WTC11 (cell line): Measurements from ENCODE around the gene SORCS1. TPM values are rescaled to one million over a fixed set of nuclear protein-coding genes. Genes with fewer than 3 reads are reported as not detected.

Source experiments
- ATAC-seq: fragments of 200-7000 bp; cut with Tn5 transposase; 2 replicates; pipeline ENCODE4 v1.10.0; 2021; ENCODE audit warnings: mild to moderate bottlenecking, moderate library complexity
- CTCF ChIA-PET: fragments of 300-600 bp; sonication (Branson Sonifier 250); formaldehyde crosslinking; loops from one replicate; lab custom pipeline; 2021; ENCODE audit warnings: antibody characterized with exemption; lab: Charles Lee
- POLR2A ChIA-PET: fragments of 350-600 bp; sonication (Branson Sonifier 250); formaldehyde crosslinking; loops from one replicate; lab custom pipeline; 2021; ENCODE audit warnings: antibody characterized with exemption; lab: Charles Lee
- DNase-seq: peaks from one replicate; pipeline ENCODE4 v3.0.0; 2021; ENCODE audit warnings: low spot score
- H3K27ac Mint-ChIP-seq: 2 replicates; pipeline ENCODE4 v1.8.0; 2021; ENCODE audit warnings: mixed read lengths
- H3K27me3 Mint-ChIP-seq: 2 replicates; pipeline ENCODE4 v1.8.0; 2021; ENCODE audit warnings: low read depth, mild to moderate bottlenecking, moderate library complexity, mixed read lengths
- H3K36me3 Mint-ChIP-seq: 2 replicates; pipeline ENCODE4 v1.8.0; 2021; ENCODE audit warnings: mixed read lengths
- H3K4me1 Mint-ChIP-seq: 2 replicates; pipeline ENCODE4 v1.8.0; 2022; ENCODE audit warnings: mixed read lengths
- H3K4me3 Mint-ChIP-seq: 2 replicates; pipeline ENCODE4 v1.8.0; 2021; ENCODE audit warnings: mild to moderate bottlenecking, moderate library complexity, mixed read lengths
- H3K9me3 Mint-ChIP-seq: 2 replicates; pipeline ENCODE4 v1.8.0; 2021; ENCODE audit warnings: mixed read lengths
- CTCF ChIP-seq: fragments of 200-600 bp; IDR thresholded peaks from 2 replicates; pipeline ENCODE4 v1.8.0; 2022; ENCODE audit warnings: antibody characterized with exemption
- FOXP4 ChIP-seq: sonication (generic); formaldehyde crosslinking; IDR thresholded peaks from 2 replicates; pipeline ENCODE4 v1.8.0; 2022; ENCODE audit warnings: mild to moderate bottlenecking, missing genetic modification reagents
- HMGXB4 ChIP-seq: sonication (generic); formaldehyde crosslinking; IDR thresholded peaks from 2 replicates; pipeline ENCODE4 v1.8.1; 2023; ENCODE audit warnings: mild to moderate bottlenecking, moderate library complexity, missing genetic modification reagents
- IRF2 ChIP-seq: sonication (generic); formaldehyde crosslinking; IDR thresholded peaks from 2 replicates; pipeline ENCODE4 v1.8.0; 2022; ENCODE audit warnings: low read depth, missing genetic modification reagents, borderline replicate concordance
- MYBL2 ChIP-seq: sonication (generic); formaldehyde crosslinking; IDR thresholded peaks from 2 replicates; pipeline ENCODE4 v1.8.1; 2023; ENCODE audit warnings: mild to moderate bottlenecking, moderate library complexity, missing genetic modification reagents
- NFATC4 ChIP-seq: fragments of 250-450 bp; sonication (Bioruptor Pico); IDR thresholded peaks from 2 replicates; pipeline ENCODE4 v1.9.0; 2021; ENCODE audit warnings: mild to moderate bottlenecking
- PRRX2 ChIP-seq: fragments of 250-450 bp; sonication (Bioruptor Pico); IDR thresholded peaks from 2 replicates; pipeline ENCODE4 v1.8.0; 2021; ENCODE audit warnings: mild to moderate bottlenecking
- ZNF219 ChIP-seq: sonication (generic); formaldehyde crosslinking; IDR thresholded peaks from 2 replicates; pipeline ENCODE4 v1.8.0; 2023; ENCODE audit warnings: missing genetic modification reagents, mild to moderate bottlenecking, borderline replicate concordance
- ZNF423 ChIP-seq: fragments of 250-450 bp; sonication (Bioruptor Pico); IDR thresholded peaks from 2 replicates; pipeline ENCODE4 v2.1.2; 2022; ENCODE audit warnings: mild to moderate bottlenecking, moderate library complexity
- total RNA-seq: library from RNA; stranded (reverse); gene quantifications from 3 replicates; pipeline ENCODE4 v1.2.3, GENCODE V29; 2021

The SORCS1 gene
- total RNA-seq, 1 experiment from 2014 or later, result 3.3 TPM

- POLR2A ChIA-PET, result no interaction called here
- Mint-ChIP-seq H3K4me3 (no peak overlapping the region), H3K9me3 (peaks cover 15% of the 10 kb centered on the region), H3K27me3 (no peaks in the 10 kb centered on the region), H3K4me1 (peaks cover 34% of the 10 kb centered on the region), H3K36me3 (peaks cover 12% of the 10 kb centered on the region), H3K27ac (no peak overlapping the region)
- ATAC-seq (peak; percentile 72), DNase-seq (peak; percentile 79)
- TF ChIP-seq CTCF (peak; percentile 92), IRF2 (no peak), PRRX2 (0 out of 2 replicates have a peak, but pooled peaks have one; percentile 51), ZNF219 (CRISPR knock-in tag) (no peak)
- CTCF ChIA-PET, result interaction anchor here (1.1 to 1.5 kb wide), 3 partner anchors 8 to 13 kb away, joined by 3 to 4 read pairs (median 4); no protein-coding TSS in a partner anchor
These were observed 453.1 kb downstream of the SORCS1 start for GRCh38 chr10:106711313-106711906.

- H3K27ac Mint-ChIP-seq, result peak overlapping the region; percentile 89
- H3K36me3 Mint-ChIP-seq, result peaks cover 12% of the 10 kb centered on the region
- ATAC-seq (peak; percentile 77), DNase-seq (peak; percentile 26)
- no peaks in the 10 kb centered on the region; the same call in 1 of the 2 replicates for H3K27me3 Mint-ChIP-seq
- H3K4me3 Mint-ChIP-seq, result peak overlapping the region; percentile 18; the same call in 1 of the 2 replicates
- peaks cover 49% of the 10 kb centered on the region for H3K4me1 Mint-ChIP-seq
- ChIA-PET CTCF (interaction anchor here (0.5 to 1.0 kb wide), 5 partner anchors 18 to 155 kb away, joined by 3 to 4 read pairs (median 3); no protein-coding TSS in a partner anchor), POLR2A (interaction anchor here (0.6 kb wide), 1 partner anchor 772 kb away, joined by 4 read pairs; no protein-coding TSS in a partner anchor)
- TF ChIP-seq FOXP4 (CRISPR knock-in tag) (peak; percentile 57; the same call in 1 of the 2 replicates), NFATC4 (no peak), HMGXB4 (CRISPR knock-in tag) (no peak), ZNF423 (CRISPR knock-in tag) (peak; percentile 62)
- peaks cover 15% of the 10 kb centered on the region for H3K9me3 Mint-ChIP-seq
These were observed 456.0 kb downstream of the SORCS1 start for GRCh38 chr10:106708506-106708905.

GRCh38 chr10:106707657-106708056 lies 456.8 kb downstream of the SORCS1 start:
- Mint-ChIP-seq H3K9me3 (peaks cover 12% of the 10 kb centered on the region), H3K27ac (peak overlapping the region; percentile 89), H3K4me3 (peak overlapping the region; percentile 28), H3K36me3 (peaks cover 10% of the 10 kb centered on the region), H3K27me3 (no peaks in the 10 kb centered on the region; the same call in 1 of the 2 replicates), H3K4me1 (peaks cover 49% of the 10 kb centered on the region)
- CTCF ChIA-PET, result interaction anchor here (0.6 to 3.0 kb wide), 5 partner anchors 24 to 156 kb away, joined by 3 to 24 read pairs (median 3); no protein-coding TSS in a partner anchor
- ATAC-seq (peak; percentile 15), DNase-seq (peak; percentile 10)
- POLR2A ChIA-PET, result interaction anchor here (0.5 kb wide), 1 partner anchor 469 kb away, joined by 10 read pairs; no protein-coding TSS in a partner anchor
- TF ChIP-seq MYBL2 (CRISPR knock-in tag) (no peak), FOXP4 (CRISPR knock-in tag) (peak; percentile 61; the same call in 1 of the 2 replicates)
